A673 (cell line): ENCODE results near the gene ITSN1. TPM values are rescaled to one million over a fixed set of nuclear protein-coding genes. Genes with fewer than 3 reads are reported as not detected.

Experiments used
- BruUV-seq: library from RNA; stranded (reverse); fragments of 400-500 nt; replicated peaks from 2 replicates; lab custom pipeline; 2021; lab: Mats Ljungman, UMichigan
- CTCF ChIA-PET: fragments of 300-600 bp; sonication (Branson Sonifier 250); formaldehyde crosslinking; loops from one replicate; lab custom pipeline; 2022; ENCODE audit warnings: antibody characterized with exemption; lab: Charles Lee
- POLR2A ChIA-PET: fragments of 300-600 bp; sonication (Branson Sonifier 250); formaldehyde crosslinking; loops from one replicate; lab custom pipeline; 2022; ENCODE audit warnings: antibody characterized with exemption; ENCODE audit not compliant: low non-redundant PET; lab: Charles Lee
- DNase-seq: peaks from one replicate; pipeline ENCODE4 v3.0.0-alpha.2; 2015; ENCODE audit warnings: low spot score
- H3K27ac ChIP-seq: fragments of 200-600 bp; sonication (generic); 2 replicates; pipeline ENCODE4 v1.5.1; 2016; ENCODE audit warnings: mixed run types, low read depth, mild to moderate bottlenecking, mixed read lengths, antibody characterized with exemption, low read length; ENCODE audit not compliant: poor library complexity, severe bottlenecking
- H3K27me3 ChIP-seq: fragments of 200-600 bp; sonication (generic); replicated peaks from 2 replicates; pipeline ENCODE4 v1.6.1; 2017; ENCODE audit warnings: mixed run types, low read depth, mild to moderate bottlenecking, mixed read lengths, antibody characterized with exemption, low read length; ENCODE audit not compliant: insufficient read depth, poor library complexity
- H3K36me3 ChIP-seq: fragments of 200-600 bp; sonication (generic); 2 replicates; pipeline ENCODE4 v1.6.1; 2016; ENCODE audit warnings: mixed run types, mild to moderate bottlenecking, mixed read lengths, antibody characterized with exemption, low read length; ENCODE audit not compliant: insufficient read depth, poor library complexity, severe bottlenecking
- H3K4me1 ChIP-seq: fragments of 200-600 bp; sonication (generic); 2 replicates; pipeline ENCODE4 v1.6.1; 2017; ENCODE audit warnings: mixed run types, mild to moderate bottlenecking, mixed read lengths, antibody characterized with exemption, low read length; ENCODE audit not compliant: insufficient read depth, poor library complexity, severe bottlenecking
- H3K4me3 ChIP-seq: fragments of 200-600 bp; sonication (generic); 2 replicates; pipeline ENCODE4 v1.5.1; 2016; ENCODE audit warnings: low read depth, mixed run types, mild to moderate bottlenecking, mixed read lengths, low read length; ENCODE audit not compliant: poor library complexity, severe bottlenecking
- H3K9me3 ChIP-seq: fragments of 200-600 bp; sonication (generic); 2 replicates; pipeline ENCODE4 v1.6.1; 2016; ENCODE audit warnings: mixed run types, low read depth, mild to moderate bottlenecking, mixed read lengths, antibody characterized with exemption, low read length; ENCODE audit not compliant: poor library complexity, severe bottlenecking
- EZH2 ChIP-seq: fragments of 200-600 bp; sonication (generic); IDR thresholded peaks from 2 replicates; pipeline ENCODE4 v1.6.1; 2017; ENCODE audit warnings: borderline replicate concordance, low read depth, mild to moderate bottlenecking, mixed read lengths, antibody characterized with exemption, low read length; ENCODE audit not compliant: poor library complexity, severe bottlenecking
- intact Hi-C: fragments of 100-400 bp; cut with micrococcal nuclease; formaldehyde crosslinking; loops from one replicate; pipeline ENCODE4 v1.10.0; 2022; ENCODE audit not compliant: unreplicated experiment
- total RNA-seq: library from RNA; stranded (reverse); gene quantifications from 2 replicates; pipeline ENCODE4 v1.2.3, GENCODE V29; 2021
- TF ChIP-seq, protein P1 (sequence below): fragments of 300-800, 200-600 bp; sonication (generic); conservative IDR thresholded peaks from 2 replicates; pipeline ENCODE4 v1.5.1; 2017; ENCODE audit warnings: low read depth, mild to moderate bottlenecking, antibody characterized with exemption, low read length, moderate library complexity, mixed read lengths

ITSN1 gene
- total RNA-seq, 1 experiment from 2014 or later: 54.2 TPM

DNA sequence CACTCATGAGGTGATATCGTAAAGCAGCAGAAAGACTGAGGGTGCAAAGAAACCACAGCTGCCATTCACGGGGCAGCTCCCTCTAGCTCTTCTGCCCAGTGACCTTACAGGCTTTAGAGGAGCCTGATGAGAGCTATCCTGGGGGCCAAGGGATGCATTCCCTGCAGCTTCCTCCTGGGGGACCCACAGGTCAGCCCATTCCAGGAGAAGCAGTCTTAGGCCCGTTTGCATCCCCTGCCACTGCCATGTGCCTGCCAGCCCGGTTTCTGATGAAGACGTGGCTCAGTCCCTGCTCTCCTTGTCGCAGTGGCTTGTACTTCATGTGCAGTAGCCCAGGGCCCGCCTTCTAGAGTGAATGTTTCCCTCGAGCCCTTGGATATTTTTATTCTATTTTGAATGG is 250.6 kb downstream of the ITSN1 start:
- Histone ChIP-seq H3K27ac (no peak overlapping the region), H3K4me3 (no peak overlapping the region), H3K4me1 (peaks cover 15% of the 10 kb centered on the region), H3K9me3 (no peaks in the 10 kb centered on the region), H3K36me3 (no peaks in the 10 kb centered on the region), H3K27me3 (no peaks in the 10 kb centered on the region)
- intact Hi-C loops: loop anchor here (10.0 kb wide), 1 partner anchor 288 kb away; no protein-coding TSS in a partner anchor
- no peak for TF ChIP-seq EZH2
- TF ChIP-seq, protein P1, sequence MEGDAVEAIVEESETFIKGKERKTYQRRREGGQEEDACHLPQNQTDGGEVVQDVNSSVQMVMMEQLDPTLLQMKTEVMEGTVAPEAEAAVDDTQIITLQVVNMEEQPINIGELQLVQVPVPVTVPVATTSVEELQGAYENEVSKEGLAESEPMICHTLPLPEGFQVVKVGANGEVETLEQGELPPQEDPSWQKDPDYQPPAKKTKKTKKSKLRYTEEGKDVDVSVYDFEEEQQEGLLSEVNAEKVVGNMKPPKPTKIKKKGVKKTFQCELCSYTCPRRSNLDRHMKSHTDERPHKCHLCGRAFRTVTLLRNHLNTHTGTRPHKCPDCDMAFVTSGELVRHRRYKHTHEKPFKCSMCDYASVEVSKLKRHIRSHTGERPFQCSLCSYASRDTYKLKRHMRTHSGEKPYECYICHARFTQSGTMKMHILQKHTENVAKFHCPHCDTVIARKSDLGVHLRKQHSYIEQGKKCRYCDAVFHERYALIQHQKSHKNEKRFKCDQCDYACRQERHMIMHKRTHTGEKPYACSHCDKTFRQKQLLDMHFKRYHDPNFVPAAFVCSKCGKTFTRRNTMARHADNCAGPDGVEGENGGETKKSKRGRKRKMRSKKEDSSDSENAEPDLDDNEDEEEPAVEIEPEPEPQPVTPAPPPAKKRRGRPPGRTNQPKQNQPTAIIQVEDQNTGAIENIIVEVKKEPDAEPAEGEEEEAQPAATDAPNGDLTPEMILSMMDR: no peak
- BruUV-seq: no TSS peak
- CTCF ChIA-PET: no interaction called here
- POLR2A ChIA-PET: no interaction called here
- no peak for DNase-seq

DNA sequence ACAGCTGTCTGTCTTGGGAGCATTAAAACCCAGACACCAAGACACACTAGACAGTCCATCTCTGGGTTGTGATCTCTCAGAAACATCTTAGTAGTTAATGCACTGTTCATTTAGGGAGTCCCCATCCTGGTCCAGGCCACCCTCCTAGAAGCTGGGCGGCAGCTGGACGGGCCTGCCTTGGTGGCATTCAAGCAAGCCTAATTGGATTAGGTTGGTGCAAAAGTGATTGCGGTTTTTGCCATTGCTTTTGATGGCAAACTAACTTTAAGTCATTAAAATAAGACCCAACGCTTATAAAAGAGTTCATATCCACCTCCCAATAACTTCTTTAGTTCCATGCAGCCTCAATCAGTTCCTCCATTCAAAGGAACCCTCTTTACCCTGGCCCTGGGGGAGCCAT is 251.6 kb downstream of the ITSN1 start:
- no peak overlapping the region for H3K4me3 ChIP-seq
- no peak overlapping the region for H3K27ac ChIP-seq
- no peaks in the 10 kb centered on the region for H3K36me3 ChIP-seq
- BruUV-seq: no TSS peak
- H3K9me3 ChIP-seq: no peaks in the 10 kb centered on the region
- CTCF ChIA-PET: interaction anchor here (0.7 kb wide), 1 partner anchor 288 kb away, joined by 3 read pairs; no protein-coding TSS in a partner anchor
- intact Hi-C loops: loop anchor here (2.0 to 10.0 kb wide), 2 partner anchors 251 to 289 kb away; partner anchors contain the start of gene ITSN1
- H3K4me1 ChIP-seq: peaks cover 15% of the 10 kb centered on the region
- peak; percentile 45 for DNase-seq
- no peak for TF ChIP-seq EZH2
- TF ChIP-seq, protein P1: no peak
- POLR2A ChIA-PET: no interaction called here
- no peaks in the 10 kb centered on the region for H3K27me3 ChIP-seq

DNA sequence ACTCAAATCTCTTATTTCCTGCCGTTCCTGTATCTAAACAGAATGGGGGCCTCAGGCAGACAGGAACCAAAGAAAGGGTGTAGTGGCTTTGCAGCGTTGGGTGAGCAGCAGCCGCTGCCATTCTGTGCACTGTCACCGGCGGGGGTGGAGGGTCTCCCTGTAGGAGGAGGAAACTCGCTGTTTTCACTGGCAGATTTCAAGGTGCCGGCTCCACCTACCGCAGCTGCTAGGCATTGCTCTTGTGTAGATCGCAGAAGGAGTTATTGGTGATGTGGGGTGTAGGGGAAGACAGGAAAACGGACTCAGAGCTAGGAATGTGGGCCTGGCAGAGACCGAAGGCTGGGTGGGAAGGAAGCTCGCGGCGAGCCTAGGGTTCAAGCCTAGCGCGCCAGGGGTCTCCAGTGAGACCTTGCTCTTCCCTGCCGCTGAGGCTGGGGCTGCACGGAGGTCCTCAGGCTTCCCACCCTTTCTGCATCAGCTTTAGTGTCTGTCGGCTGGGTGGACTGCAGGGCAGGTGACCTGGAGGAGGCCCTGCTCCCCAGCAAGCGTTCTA is 252.5 kb downstream of the ITSN1 start:
- TF ChIP-seq, protein P1: peak; percentile 81
- TF ChIP-seq EZH2: no peak
- CTCF ChIA-PET: interaction anchor here (0.6 kb wide), 1 partner anchor 194 kb away, joined by 3 read pairs; no protein-coding TSS in a partner anchor
- Histone ChIP-seq H3K4me1 (peaks cover 15% of the 10 kb centered on the region), H3K4me3 (peak overlapping the region; percentile 12), H3K27me3 (no peaks in the 10 kb centered on the region), H3K36me3 (no peaks in the 10 kb centered on the region), H3K9me3 (no peaks in the 10 kb centered on the region), H3K27ac (no peak overlapping the region)
- DNase-seq: peak; percentile 94
- intact Hi-C loops: loop anchor here (2.0 to 10.0 kb wide), 2 partner anchors 252 to 290 kb away; partner anchors contain the start of gene ITSN1
- POLR2A ChIA-PET: no interaction called here
- BruUV-seq: no TSS peak
